Colonic mucosa (tissue), 4 donors: ENCODE results near the gene PPP3CA. TPM values are rescaled to one million over a fixed set of nuclear protein-coding genes. Genes with fewer than 3 reads are reported as not detected.

ENCODE experiments used
- DNase-seq: peaks from one replicate; pipeline ENCODE4 v3.0.0-alpha.2; 2020
- H3K27ac ChIP-seq: fragments of 200-600 bp; one replicate; pipeline ENCODE4 v1.8.0; 2021
- H3K27me3 ChIP-seq: fragments of 200-600 bp; one replicate; pipeline ENCODE4 v1.8.0; 2021
- H3K36me3 ChIP-seq: fragments of 200-600 bp; one replicate; pipeline ENCODE4 v1.8.0; 2021
- H3K4me1 ChIP-seq: fragments of 200-600 bp; one replicate; pipeline ENCODE4 v1.8.0; 2021; ENCODE audit warnings: mild to moderate bottlenecking
- H3K4me3 ChIP-seq: fragments of 200-600 bp; one replicate; pipeline ENCODE4 v1.8.0; 2021
- H3K9ac ChIP-seq, 2 donors: one replicate each; pipeline ENCODE4 v1.7.0; 2013; ENCODE audit warnings: control low read depth in 2 of 2, low read depth in 2 of 2, low read length in 2 of 2
- H3K9me3 ChIP-seq: fragments of 200-600 bp; one replicate; pipeline ENCODE4 v1.8.0; 2021
- intact Hi-C: fragments of 100-400 bp; cut with DNase I; formaldehyde crosslinking; loops from one replicate; pipeline ENCODE4 v1.14.1; 2022
- total RNA-seq, 2 donors: library from RNA; stranded (reverse); fragmentation: NEBNext Ultra II Directional in 1 of 2; extraction: Animal tissue kit (Norgen Biotek cat#: 25700) in 1 of 2; gene quantifications; one replicate each; pipeline ENCODE4 v1.2.1, GENCODE V29; 2021
- TF ChIP-seq, protein P1 (sequence below): fragments of 200-600 bp; IDR thresholded peaks from one replicate; pipeline ENCODE4 v1.8.0; 2022; ENCODE audit warnings: antibody characterized with exemption, mild to moderate bottlenecking
- donor health status: healthy.
- donor health status: DM: no; HTN: no; CAD: no.
- donor health status: DM: no; HTN: no; CAD: no.

Gene PPP3CA
- total RNA-seq, 2 donors from 2014 or later, result 34.5 to 43.9 TPM

DNA sequence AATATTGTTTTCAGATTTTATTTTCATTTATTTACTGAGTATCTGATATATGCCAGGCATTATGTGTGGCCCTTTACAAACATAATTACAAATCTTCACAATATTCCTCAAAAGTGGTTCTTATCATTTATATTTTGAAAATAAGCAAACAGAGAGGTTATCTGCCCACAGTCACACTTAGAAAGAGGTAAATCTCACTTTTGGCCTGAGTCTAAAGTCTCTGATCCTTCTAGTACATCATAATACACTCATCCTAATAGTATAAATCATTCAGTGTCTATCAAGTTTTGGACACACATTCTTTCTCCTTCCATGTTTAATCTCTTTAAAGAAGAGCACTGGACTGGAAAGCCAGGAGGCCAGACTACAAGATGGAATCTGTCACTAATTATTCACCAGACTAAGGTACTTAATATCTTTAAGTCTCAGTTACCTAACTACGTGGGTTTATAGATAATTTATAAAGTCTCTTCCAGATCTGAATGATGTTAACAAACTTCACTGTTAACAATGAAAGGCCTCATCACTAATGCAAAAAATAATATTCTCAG, 281.3 kb downstream of the PPP3CA start:
- H3K27me3 ChIP-seq, result no peaks in the 10 kb centered on the region
- no peak for DNase-seq
- H3K27ac ChIP-seq, result no peak overlapping the region
- TF ChIP-seq, protein P1, sequence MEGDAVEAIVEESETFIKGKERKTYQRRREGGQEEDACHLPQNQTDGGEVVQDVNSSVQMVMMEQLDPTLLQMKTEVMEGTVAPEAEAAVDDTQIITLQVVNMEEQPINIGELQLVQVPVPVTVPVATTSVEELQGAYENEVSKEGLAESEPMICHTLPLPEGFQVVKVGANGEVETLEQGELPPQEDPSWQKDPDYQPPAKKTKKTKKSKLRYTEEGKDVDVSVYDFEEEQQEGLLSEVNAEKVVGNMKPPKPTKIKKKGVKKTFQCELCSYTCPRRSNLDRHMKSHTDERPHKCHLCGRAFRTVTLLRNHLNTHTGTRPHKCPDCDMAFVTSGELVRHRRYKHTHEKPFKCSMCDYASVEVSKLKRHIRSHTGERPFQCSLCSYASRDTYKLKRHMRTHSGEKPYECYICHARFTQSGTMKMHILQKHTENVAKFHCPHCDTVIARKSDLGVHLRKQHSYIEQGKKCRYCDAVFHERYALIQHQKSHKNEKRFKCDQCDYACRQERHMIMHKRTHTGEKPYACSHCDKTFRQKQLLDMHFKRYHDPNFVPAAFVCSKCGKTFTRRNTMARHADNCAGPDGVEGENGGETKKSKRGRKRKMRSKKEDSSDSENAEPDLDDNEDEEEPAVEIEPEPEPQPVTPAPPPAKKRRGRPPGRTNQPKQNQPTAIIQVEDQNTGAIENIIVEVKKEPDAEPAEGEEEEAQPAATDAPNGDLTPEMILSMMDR, result no peak
- H3K4me1 ChIP-seq, result no peaks in the 10 kb centered on the region
- H3K9ac ChIP-seq, result no peak overlapping the region
- no peak overlapping the region for H3K4me3 ChIP-seq
- H3K9me3 ChIP-seq, result no peaks in the 10 kb centered on the region
- intact Hi-C loops, result no loop called here
- H3K36me3 ChIP-seq, result no peaks in the 10 kb centered on the region

DNA sequence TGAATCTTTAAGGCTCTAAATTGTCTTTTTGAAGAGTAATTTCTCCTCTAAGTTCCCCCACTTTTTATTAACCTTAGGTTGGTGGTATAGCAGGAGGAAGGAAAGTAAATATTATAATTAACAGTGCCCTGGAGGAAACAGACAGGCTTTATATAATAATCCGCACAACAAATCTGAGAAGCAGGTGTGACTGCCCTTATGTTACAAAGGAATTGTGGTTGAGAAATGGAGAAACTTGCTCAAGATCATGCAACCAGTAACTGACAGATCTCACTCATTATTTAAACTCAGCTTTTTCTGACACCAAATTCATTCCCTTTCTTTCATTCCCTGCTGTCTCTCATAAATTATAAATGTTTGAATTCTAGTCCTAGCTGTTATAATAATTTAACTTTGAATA, 282.0 kb downstream of the PPP3CA start:
- Histone ChIP-seq H3K4me3 (no peak overlapping the region), H3K4me1 (no peaks in the 10 kb centered on the region), H3K36me3 (no peaks in the 10 kb centered on the region), H3K27ac (no peak overlapping the region), H3K9me3 (no peaks in the 10 kb centered on the region), H3K9ac (no peak overlapping the region), H3K27me3 (no peaks in the 10 kb centered on the region)
- no peak for DNase-seq
- TF ChIP-seq, protein P1, result no peak
- intact Hi-C loops, result no loop called here

GRCh38 chr4:101064541-101065180, 282.7 kb downstream of the PPP3CA start:
- TF ChIP-seq, protein P1, result no peak
- Histone ChIP-seq H3K9me3 (no peaks in the 10 kb centered on the region), H3K36me3 (no peaks in the 10 kb centered on the region), H3K9ac (no peak overlapping the region), H3K4me1 (no peaks in the 10 kb centered on the region), H3K4me3 (no peak overlapping the region), H3K27me3 (no peaks in the 10 kb centered on the region), H3K27ac (no peak overlapping the region)
- intact Hi-C loops, result no loop called here
- no peak for DNase-seq

- intact Hi-C loops, result no loop called here
- DNase-seq, result no peak
- TF ChIP-seq, protein P1, result no peak
- Histone ChIP-seq H3K9me3 (no peaks in the 10 kb centered on the region), H3K9ac (no peak overlapping the region), H3K4me1 (no peaks in the 10 kb centered on the region), H3K4me3 (no peak overlapping the region), H3K36me3 (no peaks in the 10 kb centered on the region), H3K27me3 (no peaks in the 10 kb centered on the region), H3K27ac (no peak overlapping the region)
These were observed 291.9 kb downstream of the PPP3CA start for GRCh38 chr4:101055392-101055791.

GRCh38 chr4:101050837-101051205, 296.5 kb downstream of the PPP3CA start:
- Histone ChIP-seq H3K9ac (no peak overlapping the region), H3K9me3 (no peaks in the 10 kb centered on the region), H3K4me1 (no peaks in the 10 kb centered on the region), H3K4me3 (no peak overlapping the region), H3K27ac (no peak overlapping the region), H3K36me3 (no peaks in the 10 kb centered on the region), H3K27me3 (no peaks in the 10 kb centered on the region)
- intact Hi-C loops, result no loop called here
- TF ChIP-seq, protein P1, result no peak
- no peak for DNase-seq
